Gastrocnemius medialis (tissue), 4 donors: ENCODE results near the gene ZC3H18.

Experiments
- CTCF ChIP-seq, 5 experiments: fragments of 450-650 bp in 3 of 5; fragments of 200-600 bp in 2 of 5; sonication (generic) in 2 of 5; IDR thresholded peaks in 4 of 5; conservative IDR thresholded peaks in 1 of 5; 1 replicate in 4 of 5; 2 replicates in 1 of 5; pipeline ENCODE4 v1.5.1; 2016 to 2019; ENCODE audit warnings: antibody characterized with exemption in 5 of 5, mild to moderate bottlenecking in 3 of 5, moderate library complexity in 3 of 5
- POLR2A ChIP-seq, 2 donors: fragments of 450-650 bp; IDR thresholded peaks; one replicate each; pipeline ENCODE4 v1.6.1; 2017; ENCODE audit warnings: antibody characterized with exemption in 2 of 2, mild to moderate bottlenecking in 2 of 2, moderate library complexity in 2 of 2

- no peak for TF ChIP-seq CTCF (IDR thresholded peaks at IDR 0.05 in 4 of 5, conservative IDR thresholded peaks at IDR 0.05 in 1 of 5)
- TF ChIP-seq POLR2A (IDR thresholded peaks at IDR 0.05): no peak
These were observed 60.2 kb downstream of the ZC3H18 start for GRCh38 chr16:88630433-88630832.
